SU-DHL-6 (cell line): Measurements from ENCODE around the gene OSGEP.
"Not testable (repeated sequence)": the region's sequence is repeated elsewhere in the genome, so short reads cannot be mapped to it uniquely, and the experiment has no call there.

ENCODE experiments used
- H2AFZ ChIP-seq: fragments of 200-600 bp; sonication (generic); 2 replicates; pipeline ENCODE4 v1.6.1; 2014; ENCODE audit warnings: low read depth, mild to moderate bottlenecking, moderate library complexity, mixed read lengths, antibody characterized with exemption, low read length; ENCODE audit not compliant: severe bottlenecking
- H3F3A ChIP-seq: fragments of 200-600 bp; shearing (Covaris generic); 2 replicates; pipeline ENCODE4 v1.6.0; 2016; ENCODE audit warnings: antibody characterized with exemption, mild to moderate bottlenecking; ENCODE audit not compliant: insufficient read depth
- H3K27ac ChIP-seq: fragments of 200-600 bp; sonication (generic); 2 replicates; pipeline ENCODE4 v1.5.1; 2016; ENCODE audit warnings: low read depth, mild to moderate bottlenecking, low read length, moderate library complexity, mixed read lengths
- H3K27me3 ChIP-seq: fragments of 200-600 bp; sonication (generic), shearing (Covaris generic); 2 replicates; pipeline ENCODE4 v1.6.0; 2014; ENCODE audit warnings: mild to moderate bottlenecking, low read length
- H3K36me3 ChIP-seq: fragments of 200-600 bp; sonication (generic); 2 replicates; pipeline ENCODE4 v1.6.1; 2014; ENCODE audit warnings: mild to moderate bottlenecking, low read length, mixed read lengths
- H3K4me2 ChIP-seq: fragments of 300-600, 200-600 bp; shearing (Covaris generic), sonication (generic); 2 replicates; pipeline ENCODE4 v1.6.0; 2014; ENCODE audit warnings: low read length, low read depth, mild to moderate bottlenecking; ENCODE audit not compliant: poor library complexity, severe bottlenecking
- H3K4me3 ChIP-seq: fragments of 200-600 bp; sonication (generic); 2 replicates; pipeline ENCODE4 v1.5.1; 2014; ENCODE audit warnings: antibody characterized with exemption, low read length, mild to moderate bottlenecking, mixed read lengths; ENCODE audit not compliant: insufficient read depth, poor library complexity, severe bottlenecking
- H3K79me2 ChIP-seq: fragments of 200-600 bp; sonication (generic); 2 replicates; pipeline ENCODE4 v1.6.1; 2014; ENCODE audit warnings: mild to moderate bottlenecking, low read length, moderate library complexity; ENCODE audit not compliant: insufficient read depth
- H3K9ac ChIP-seq: fragments of 200-600 bp; sonication (generic); 2 replicates; pipeline ENCODE4 v1.7.0; 2014; ENCODE audit warnings: mild to moderate bottlenecking, low read length
- H3K9me2 ChIP-seq: fragments of 200-600 bp; sonication (generic); replicated peaks from 2 replicates; pipeline ENCODE4 v1.6.1; 2014; ENCODE audit warnings: low read length; ENCODE audit not compliant: insufficient read depth
- H3K9me3 ChIP-seq: fragments of 200-600 bp; sonication (generic); 2 replicates; pipeline ENCODE4 v1.6.1; 2014; ENCODE audit warnings: low read length, mixed read lengths; ENCODE audit not compliant: insufficient read depth
- H4K20me1 ChIP-seq: fragments of 200-600 bp; sonication (generic); 2 replicates; pipeline ENCODE4 v1.6.1; 2014; ENCODE audit warnings: low read depth, mild to moderate bottlenecking, antibody characterized with exemption, low read length, moderate library complexity, mixed read lengths
- CTCF ChIP-seq: fragments of 200-600 bp; sonication (generic); IDR thresholded peaks from one replicate; pipeline ENCODE4 v1.5.1; 2017; ENCODE audit warnings: antibody characterized with exemption, mild to moderate bottlenecking, low read length, moderate library complexity; ENCODE audit not compliant: insufficient read depth, poor library complexity, severe bottlenecking
- EZH2phosphoT487 ChIP-seq: fragments of 200-600 bp; sonication (generic), shearing (Covaris generic); conservative IDR thresholded peaks from 2 replicates; pipeline ENCODE4 v1.6.1; 2018; ENCODE audit warnings: mild to moderate bottlenecking, antibody characterized with exemption, low read length, moderate library complexity, mixed read lengths

The OSGEP gene

DNA sequence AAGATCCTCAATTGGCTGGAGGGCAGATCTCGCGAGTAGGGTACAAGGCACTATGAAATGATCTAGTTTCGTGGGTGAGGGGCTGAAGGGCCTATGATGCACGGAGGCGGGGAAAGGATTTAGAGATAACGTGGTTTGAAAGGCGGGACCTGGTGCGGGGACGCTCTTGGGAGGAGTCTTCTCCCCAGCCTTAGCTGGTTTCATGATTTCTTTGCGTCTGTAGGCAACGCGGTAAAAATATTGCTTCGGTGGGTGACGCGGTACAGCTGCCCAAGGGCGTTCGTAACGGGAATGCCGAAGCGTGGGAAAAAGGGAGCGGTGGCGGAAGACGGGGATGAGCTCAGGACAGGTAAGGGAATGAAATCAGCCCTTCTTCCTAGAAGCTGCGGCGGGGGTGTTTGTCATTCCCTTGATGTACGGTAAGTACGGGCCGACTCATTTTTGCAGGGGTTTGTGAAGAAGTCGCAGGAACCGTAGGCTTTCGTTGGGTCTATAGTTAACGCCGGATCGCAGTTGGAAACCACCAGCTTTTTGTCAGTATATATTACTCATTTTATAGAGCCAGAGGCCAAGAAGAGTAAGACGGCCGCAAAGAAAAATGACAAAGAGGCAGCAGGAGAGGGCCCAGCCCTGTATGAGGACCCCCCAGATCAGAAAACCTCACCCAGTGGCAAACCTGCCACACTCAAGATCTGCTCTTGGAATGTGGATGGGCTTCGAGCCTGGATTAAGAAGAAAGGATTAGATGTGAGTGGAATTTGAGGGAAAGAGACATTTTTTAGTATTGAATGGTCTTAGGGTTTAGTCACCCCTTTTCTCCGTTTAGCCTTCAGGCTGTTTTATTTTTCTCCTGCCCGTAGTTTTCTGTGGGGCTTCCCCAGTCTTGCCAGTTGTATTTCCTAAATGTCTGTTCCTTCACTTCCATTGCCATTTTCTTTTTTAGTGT lies 1.0 kb upstream of the OSGEP start:
- H4K20me1 ChIP-seq, result no peaks in the 10 kb centered on the region; the same call in 1 of the 2 replicates
- H3K4me2 ChIP-seq, result peak overlapping the region; percentile 95
- peaks cover 34% of the 10 kb centered on the region for H3F3A ChIP-seq
- peaks cover 43% of the 10 kb centered on the region for H3K79me2 ChIP-seq
- peak overlapping the region; percentile 82 for H3K9ac ChIP-seq
- H3K36me3 ChIP-seq, result peaks cover 8% of the 10 kb centered on the region
- H2AFZ ChIP-seq, result peak overlapping the region; percentile 36
- no peaks in the 10 kb centered on the region for H3K9me3 ChIP-seq
- peak overlapping the region; percentile 81 for H3K27ac ChIP-seq
- TF ChIP-seq CTCF (no peak), EZH2phosphoT487 (no peak)
- peak overlapping the region; percentile 93 for H3K4me3 ChIP-seq
- H3K27me3 ChIP-seq, result no peaks in the 10 kb centered on the region
- no peaks in the 10 kb centered on the region for H3K9me2 ChIP-seq

GRCh38 chr14:20452831-20453230 lies 1.8 kb downstream of the OSGEP start:
- not testable (repeated sequence) for H3K9ac ChIP-seq, H4K20me1 ChIP-seq, H3K4me3 ChIP-seq, H3K9me2 ChIP-seq, H3K27me3 ChIP-seq, H3K9me3 ChIP-seq, H3K27ac ChIP-seq, H2AFZ ChIP-seq
- Histone ChIP-seq H3F3A (peaks cover 13% of the 10 kb centered on the region), H3K79me2 (peaks cover 34% of the 10 kb centered on the region), H3K4me2 (peak overlapping the region; percentile 6), H3K36me3 (peaks cover 21% of the 10 kb centered on the region)

GRCh38 chr14:20446889-20447288 lies 7.7 kb downstream of the OSGEP start:
- Histone ChIP-seq H3K9me2 (no peaks in the 10 kb centered on the region), H3K27me3 (no peaks in the 10 kb centered on the region), H3K27ac (no peak overlapping the region), H4K20me1 (no peaks in the 10 kb centered on the region), H3K9ac (no peak overlapping the region), H3K4me3 (no peak overlapping the region), H3F3A (no peaks in the 10 kb centered on the region), H3K9me3 (no peaks in the 10 kb centered on the region), H3K4me2 (no peak overlapping the region), H3K36me3 (peaks cover 22% of the 10 kb centered on the region; the same call in 1 of the 2 replicates), H2AFZ (no peak overlapping the region), H3K79me2 (no peaks in the 10 kb centered on the region)
- TF ChIP-seq CTCF, result no peak
- TF ChIP-seq EZH2phosphoT487, result no peak

DNA sequence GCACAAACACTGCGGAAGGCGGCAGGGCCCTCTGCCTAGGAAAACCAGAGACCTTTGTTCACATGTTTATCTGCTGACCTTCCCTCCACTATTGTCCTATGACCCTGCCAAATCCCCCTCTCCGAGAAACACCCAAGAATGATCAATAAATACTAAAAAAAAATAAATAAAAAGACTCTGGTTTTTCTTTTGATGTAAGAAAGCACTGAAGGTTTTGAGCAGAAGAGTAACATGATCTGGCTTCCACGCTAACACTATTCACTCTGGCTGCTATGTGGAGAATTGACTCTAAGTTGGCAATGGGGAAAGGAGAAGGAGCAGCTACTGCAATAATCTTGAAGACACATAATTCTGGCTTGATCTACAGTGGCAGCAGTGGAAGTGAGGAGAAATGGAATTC lies 11.0 kb downstream of the OSGEP start:
- not testable (repeated sequence) for H3K9me3 ChIP-seq, H3K4me2 ChIP-seq, H2AFZ ChIP-seq, H3K9ac ChIP-seq, H3K27ac ChIP-seq, H3K27me3 ChIP-seq, H3K9me2 ChIP-seq, H3K79me2 ChIP-seq, H3K4me3 ChIP-seq, H3F3A ChIP-seq, H4K20me1 ChIP-seq
- H3K36me3 ChIP-seq, result peaks cover 12% of the 10 kb centered on the region; the same call in 1 of the 2 replicates
